H9 (cell line): ENCODE results near the gene TMC2. TPM values are rescaled to one million over a fixed set of nuclear protein-coding genes. Genes with fewer than 3 reads are reported as not detected.

Experiments used
- DNase-seq: peaks from one replicate; pipeline ENCODE4 v3.0.0-alpha.2; 2017
- H2AFZ ChIP-seq: one replicate; pipeline ENCODE4 v1.6.1; 2013; ENCODE audit warnings: mild to moderate bottlenecking, low read length, control low read depth, moderate library complexity
- H2AK5ac ChIP-seq: 2 replicates; pipeline ENCODE4 v1.6.1; 2013; ENCODE audit warnings: low read length, control low read depth, mixed read lengths; ENCODE audit not compliant: insufficient read length
- H2BK120ac ChIP-seq: one replicate; pipeline ENCODE4 v1.6.1; 2013; ENCODE audit warnings: low read depth, mild to moderate bottlenecking, low read length, control low read depth, inconsistent platforms; ENCODE audit not compliant: poor library complexity, severe bottlenecking
- H2BK12ac ChIP-seq: 2 replicates; pipeline ENCODE4 v1.6.1; 2013; ENCODE audit warnings: low read length, control low read depth, mixed read lengths, low read depth; ENCODE audit not compliant: insufficient read length
- H2BK15ac ChIP-seq: 2 replicates; pipeline ENCODE4 v1.6.1; 2013; ENCODE audit warnings: low read depth, low read length, control low read depth
- H2BK20ac ChIP-seq: one replicate; pipeline ENCODE4 v1.6.1; 2013; ENCODE audit warnings: low read depth, mild to moderate bottlenecking, low read length, control low read depth, inconsistent platforms; ENCODE audit not compliant: poor library complexity, severe bottlenecking
- H2BK5ac ChIP-seq: 2 replicates; pipeline ENCODE4 v1.6.1; 2013; ENCODE audit warnings: low read length, control low read depth, mixed read lengths; ENCODE audit not compliant: insufficient read length
- H3K14ac ChIP-seq: 2 replicates; pipeline ENCODE4 v1.6.1; 2013; ENCODE audit warnings: low read length, control low read depth; ENCODE audit not compliant: insufficient read depth
- H3K18ac ChIP-seq: 2 replicates; pipeline ENCODE4 v1.6.1; 2013; ENCODE audit warnings: low read depth, mild to moderate bottlenecking, mixed read lengths, low read length, control low read depth; ENCODE audit not compliant: insufficient read length
- H3K23ac ChIP-seq: 2 replicates; pipeline ENCODE4 v1.6.1; 2013; ENCODE audit warnings: low read length, control low read depth, mixed read lengths, low read depth; ENCODE audit not compliant: insufficient read length
- H3K23me2 ChIP-seq: 2 replicates; pipeline ENCODE4 v1.6.1; 2013; ENCODE audit warnings: low read depth, mild to moderate bottlenecking, mixed read lengths, low read length, control low read depth; ENCODE audit not compliant: insufficient read length, poor library complexity, severe bottlenecking
- H3K27ac ChIP-seq: 2 replicates; pipeline ENCODE4 v1.5.1; 2013; ENCODE audit warnings: low read length, control low read depth, mixed read lengths, low read depth; ENCODE audit not compliant: insufficient read length
- H3K27me3 ChIP-seq: 2 replicates; pipeline ENCODE4 v1.6.1; 2013; ENCODE audit warnings: low read length, control low read depth, inconsistent platforms; ENCODE audit not compliant: insufficient read depth
- H3K4ac ChIP-seq: 2 replicates; pipeline ENCODE4 v1.6.1; 2013; ENCODE audit warnings: low read depth, mild to moderate bottlenecking, control low read depth, inconsistent platforms, low read length, moderate library complexity
- H3K4me1 ChIP-seq: 2 replicates; pipeline ENCODE4 v1.6.1; 2013; ENCODE audit warnings: low read length, control low read depth, inconsistent platforms; ENCODE audit not compliant: insufficient read depth
- H3K4me2 ChIP-seq: 2 replicates; pipeline ENCODE4 v1.6.1; 2013; ENCODE audit warnings: low read length, control low read depth, mixed read lengths; ENCODE audit not compliant: insufficient read length, insufficient read depth
- H3K56ac ChIP-seq: 2 replicates; pipeline ENCODE4 v1.6.1; 2013; ENCODE audit warnings: low read depth, mild to moderate bottlenecking, mixed read lengths, low read length, control low read depth; ENCODE audit not compliant: insufficient read length
- H3K79me1 ChIP-seq: 2 replicates; pipeline ENCODE4 v1.6.1; 2013; ENCODE audit warnings: low read depth, mild to moderate bottlenecking, moderate library complexity, low read length, control low read depth, inconsistent platforms; ENCODE audit not compliant: insufficient read depth, poor library complexity, severe bottlenecking
- H3K79me2 ChIP-seq: 2 replicates; pipeline ENCODE4 v1.6.1; 2013; ENCODE audit warnings: low read length, control low read depth, inconsistent platforms; ENCODE audit not compliant: insufficient read depth
- H3K9ac ChIP-seq: 2 replicates; pipeline ENCODE4 v1.6.1; 2013; ENCODE audit warnings: low read length, control low read depth, mixed read lengths; ENCODE audit not compliant: insufficient read length; ENCODE audit errors: extremely low read depth
- H3K9me3 ChIP-seq: one replicate; pipeline ENCODE4 v1.6.1; 2013; ENCODE audit warnings: low read depth, low read length, inconsistent platforms; ENCODE audit not compliant: control insufficient read depth
- H3T11ph ChIP-seq: one replicate; pipeline ENCODE4 v1.6.1; 2013; ENCODE audit warnings: mild to moderate bottlenecking, low read length, control low read depth, inconsistent platforms
- H4K20me1 ChIP-seq: one replicate; pipeline ENCODE4 v1.6.1; 2013; ENCODE audit not compliant: control insufficient read depth, insufficient read length, insufficient read depth
- H4K5ac ChIP-seq: 2 replicates; pipeline ENCODE4 v1.6.1; 2013; ENCODE audit warnings: low read depth, mild to moderate bottlenecking, mixed read lengths, low read length, control low read depth; ENCODE audit not compliant: insufficient read length
- H4K8ac ChIP-seq: replicated peaks from 2 replicates; pipeline ENCODE4 v1.6.1; 2013; ENCODE audit warnings: low read length, control low read depth, mixed read lengths, low read depth; ENCODE audit not compliant: insufficient read length
- H4K91ac ChIP-seq: 2 replicates; pipeline ENCODE4 v1.6.1; 2013; ENCODE audit warnings: low read depth, mild to moderate bottlenecking, moderate library complexity, mixed read lengths, low read length, control low read depth; ENCODE audit not compliant: insufficient read length
- H3K27ac Mint-ChIP-seq, 3 experiments: 2 replicates in 2 of 3; 3 replicates in 1 of 3; pipeline ENCODE4 v1.8.0; 2020 to 2021; ENCODE audit warnings: mixed read lengths in 3 of 3, mild to moderate bottlenecking in 1 of 3, moderate library complexity in 1 of 3
- H3K27me3 Mint-ChIP-seq: 2 replicates; pipeline ENCODE4 v1.8.0; 2021; ENCODE audit warnings: low read depth, mild to moderate bottlenecking, moderate library complexity, mixed read lengths
- H3K36me3 Mint-ChIP-seq, 3 experiments: 2 replicates in 2 of 3; 3 replicates in 1 of 3; pipeline ENCODE4 v1.8.0; 2020 to 2021; ENCODE audit warnings: low read depth in 3 of 3, mixed read lengths in 3 of 3; ENCODE audit not compliant: insufficient read depth in 1 of 3
- H3K4me1 Mint-ChIP-seq, 2 experiments: 2 replicates each; pipeline ENCODE4 v1.8.0; 2020; ENCODE audit warnings: mixed read lengths in 2 of 2
- H3K4me3 Mint-ChIP-seq, 2 experiments: 2 replicates in 1 of 2; 3 replicates in 1 of 2; pipeline ENCODE4 v1.8.0; 2020 to 2021; ENCODE audit warnings: mild to moderate bottlenecking in 2 of 2, mixed read lengths in 2 of 2, moderate library complexity in 1 of 2
- H3K9me3 Mint-ChIP-seq, 2 experiments: 2 replicates in 1 of 2; 3 replicates in 1 of 2; pipeline ENCODE4 v1.8.0; 2020; ENCODE audit warnings: mild to moderate bottlenecking in 2 of 2, mixed read lengths in 2 of 2, moderate library complexity in 1 of 2
- CTCF ChIP-seq: fragments of 200-600 bp; sonication (generic); conservative IDR thresholded peaks from 3 replicates; pipeline ENCODE4 v1.8.0; 2021; ENCODE audit warnings: antibody characterized with exemption, mild to moderate bottlenecking
- WGBS: extraction: QIAGEN DNeasy Blood & Tissue Kit; methylation state at CpG from one replicate; pipeline ENCODE4 v1.1.7; 2013; ENCODE audit warnings: missing lambda C conversion rate, low lambda C conversion rate, mixed read lengths; ENCODE audit not compliant: insufficient read length; ENCODE audit errors: extremely low coverage; 5-methylcytosine and 5-hydroxymethylcytosine counted together
- total RNA-seq: library from RNA; stranded (reverse); gene quantifications from 2 replicates; pipeline ENCODE4 v1.2.1, GENCODE V29; 2021

TMC2 gene
- total RNA-seq, 1 experiment from 2014 or later, result not detected

GRCh38 chr20:2515203-2515602, 21.2 kb upstream of the TMC2 start:
- Histone ChIP-seq H3K9ac (no peak overlapping the region), H3K14ac (no peak overlapping the region), H3K27ac (no peak overlapping the region), H4K91ac (no peak overlapping the region), H4K8ac (no peak overlapping the region), H3K79me2 (no peaks in the 10 kb centered on the region), H3K23me2 (no peaks in the 10 kb centered on the region), H2BK12ac (no peak overlapping the region), H4K5ac (no peak overlapping the region), H2AFZ (no peak overlapping the region), H3K4me1 (no peaks in the 10 kb centered on the region), H3K56ac (no peak overlapping the region), H2BK5ac (no peak overlapping the region), H3K9me3 (no peaks in the 10 kb centered on the region), H2BK120ac (no peak overlapping the region), H3T11ph (no peak overlapping the region), H3K4me2 (no peak overlapping the region), H4K20me1 (no peaks in the 10 kb centered on the region), H3K79me1 (no peaks in the 10 kb centered on the region), H3K27me3 (peaks cover 53% of the 10 kb centered on the region), H3K4ac (no peak overlapping the region), H2BK15ac (no peak overlapping the region), H3K23ac (no peak overlapping the region), H2BK20ac (no peak overlapping the region), H3K18ac (no peak overlapping the region), H2AK5ac (no peak overlapping the region)
- Mint-ChIP-seq H3K36me3 (no peaks in the 10 kb centered on the region), H3K27ac (no peak overlapping the region), H3K4me3 (no peak overlapping the region), H3K4me1 (0 out of 4 replicates have a peak, but pooled peaks cover 0 to 2% of the 10 kb centered on the region in 2 experiments), H3K27me3 (peaks cover 30% of the 10 kb centered on the region), H3K9me3 (peaks cover 0 to 4% of the 10 kb centered on the region in 2 experiments; a peak in 1 of 5 replicates)
- no CpG with 5 or more reads among the region's 1 CpG for WGBS
- no peak for TF ChIP-seq CTCF
- no peak for DNase-seq
